ENCODE results near the gene STIM1. TPM values are rescaled to one million over a fixed set of nuclear protein-coding genes. Genes with fewer than 3 reads are reported as not detected.
"Not testable (repeated sequence)": the region's sequence is repeated elsewhere in the genome, so short reads cannot be mapped to it uniquely, and the experiment has no call there.

The STIM1 gene
- total and polyA plus RNA-seq, 2 experiments from 2014 or later = 16.1 to 60.0 TPM

- no peak overlapping the region for H3K27ac ChIP-seq
- H3K4me1 ChIP-seq (ENCODE audit: low read depth) = no peaks in the 10 kb centered on the region
- no peak overlapping the region for H3K4me3 ChIP-seq
- TF ChIP-seq, protein P1, sequence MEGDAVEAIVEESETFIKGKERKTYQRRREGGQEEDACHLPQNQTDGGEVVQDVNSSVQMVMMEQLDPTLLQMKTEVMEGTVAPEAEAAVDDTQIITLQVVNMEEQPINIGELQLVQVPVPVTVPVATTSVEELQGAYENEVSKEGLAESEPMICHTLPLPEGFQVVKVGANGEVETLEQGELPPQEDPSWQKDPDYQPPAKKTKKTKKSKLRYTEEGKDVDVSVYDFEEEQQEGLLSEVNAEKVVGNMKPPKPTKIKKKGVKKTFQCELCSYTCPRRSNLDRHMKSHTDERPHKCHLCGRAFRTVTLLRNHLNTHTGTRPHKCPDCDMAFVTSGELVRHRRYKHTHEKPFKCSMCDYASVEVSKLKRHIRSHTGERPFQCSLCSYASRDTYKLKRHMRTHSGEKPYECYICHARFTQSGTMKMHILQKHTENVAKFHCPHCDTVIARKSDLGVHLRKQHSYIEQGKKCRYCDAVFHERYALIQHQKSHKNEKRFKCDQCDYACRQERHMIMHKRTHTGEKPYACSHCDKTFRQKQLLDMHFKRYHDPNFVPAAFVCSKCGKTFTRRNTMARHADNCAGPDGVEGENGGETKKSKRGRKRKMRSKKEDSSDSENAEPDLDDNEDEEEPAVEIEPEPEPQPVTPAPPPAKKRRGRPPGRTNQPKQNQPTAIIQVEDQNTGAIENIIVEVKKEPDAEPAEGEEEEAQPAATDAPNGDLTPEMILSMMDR (IDR thresholded peaks at IDR 0.05; ENCODE audit: low read depth, low read length) = no peak
- peaks cover 12% of the 10 kb centered on the region for H3K36me3 ChIP-seq
- no peaks in the 10 kb centered on the region for H3K9me3 ChIP-seq (ENCODE audit: low read depth)
- H3K27me3 ChIP-seq = no peaks in the 10 kb centered on the region
- DNase-seq (ENCODE audit: low read depth in 1 of 2, low spot score in 1 of 2) = no peak
Measured at GRCh38 chr11:4115128-4115527, 259.7 kb downstream of the STIM1 start.

DNA sequence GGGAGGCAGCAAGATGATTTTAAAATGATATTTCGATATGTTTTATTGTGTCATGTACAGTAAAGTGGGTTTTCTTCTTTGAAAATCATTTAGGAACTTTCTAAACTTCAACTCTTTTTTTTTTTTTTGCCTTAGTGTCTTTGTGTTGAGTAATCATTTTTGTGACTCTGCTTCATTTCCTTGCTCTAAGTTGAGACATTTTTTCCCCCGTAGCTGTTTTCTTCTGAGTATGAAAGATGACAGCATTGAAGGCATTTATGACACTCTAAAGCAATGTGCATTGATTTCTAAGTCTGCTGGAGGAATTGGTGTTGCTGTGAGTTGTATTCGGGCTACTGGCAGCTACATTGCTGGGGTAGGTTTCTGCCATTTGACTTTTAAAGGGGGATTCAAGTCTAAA, 262.6 kb downstream of the STIM1 start:
- DNase-seq (ENCODE audit: low read depth in 1 of 2, low spot score in 1 of 2) = peak in 1 of 2 donors; percentile 48
- no peaks in the 10 kb centered on the region for H3K4me1 ChIP-seq (ENCODE audit: low read depth)
- TF ChIP-seq, protein P1 (IDR thresholded peaks at IDR 0.05; ENCODE audit: low read depth, low read length) = no peak
- no peaks in the 10 kb centered on the region for H3K27me3 ChIP-seq
- no peak overlapping the region for H3K27ac ChIP-seq
- no peaks in the 10 kb centered on the region for H3K9me3 ChIP-seq (ENCODE audit: low read depth)
- peaks cover 11% of the 10 kb centered on the region for H3K36me3 ChIP-seq
- H3K4me3 ChIP-seq = no peak overlapping the region

- Histone ChIP-seq H3K9me3 (ENCODE audit: low read depth) (no peaks in the 10 kb centered on the region), H3K27ac (no peak overlapping the region), H3K36me3 (peaks cover 16% of the 10 kb centered on the region), H3K4me1 (ENCODE audit: low read depth) (no peaks in the 10 kb centered on the region), H3K27me3 (no peaks in the 10 kb centered on the region), H3K4me3 (no peak overlapping the region)
- TF ChIP-seq, protein P1 (IDR thresholded peaks at IDR 0.05; ENCODE audit: low read depth, low read length) = no peak
- DNase-seq (ENCODE audit: low read depth in 1 of 2, low spot score in 1 of 2) = no peak
Measured at GRCh38 chr11:4123218-4123617, 267.8 kb downstream of the STIM1 start.

DNA sequence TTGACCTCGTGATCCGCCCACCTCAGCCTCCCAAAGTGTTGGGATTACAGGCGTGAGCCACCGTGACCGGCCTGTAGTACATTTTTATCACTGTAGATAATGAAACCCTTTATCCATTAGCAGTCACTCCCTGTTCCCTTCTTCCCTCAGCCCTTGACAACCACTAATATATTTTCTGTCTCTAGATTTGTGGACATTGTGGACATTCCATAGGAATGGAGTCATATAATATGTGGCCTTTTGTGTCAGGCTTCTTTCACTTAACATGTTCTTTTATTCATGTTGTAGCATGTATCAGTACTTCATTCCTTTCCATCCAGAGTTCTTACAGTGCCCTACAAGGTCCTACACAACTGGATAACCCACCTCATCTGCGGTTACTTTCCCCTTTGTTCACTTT, 269.7 kb downstream of the STIM1 start:
- H3K27me3 ChIP-seq = no peaks in the 10 kb centered on the region
- TF ChIP-seq, protein P1 (IDR thresholded peaks at IDR 0.05; ENCODE audit: low read depth, low read length) = no peak
- peaks cover 11% of the 10 kb centered on the region for H3K36me3 ChIP-seq
- H3K4me1 ChIP-seq (ENCODE audit: low read depth) = peaks cover 3% of the 10 kb centered on the region
- peak in 1 of 2 donors; percentile 25 for DNase-seq (ENCODE audit: low read depth in 1 of 2, low spot score in 1 of 2)
- no peak overlapping the region for H3K27ac ChIP-seq
- no peak overlapping the region for H3K4me3 ChIP-seq
- no peaks in the 10 kb centered on the region for H3K9me3 ChIP-seq (ENCODE audit: low read depth)

DNA sequence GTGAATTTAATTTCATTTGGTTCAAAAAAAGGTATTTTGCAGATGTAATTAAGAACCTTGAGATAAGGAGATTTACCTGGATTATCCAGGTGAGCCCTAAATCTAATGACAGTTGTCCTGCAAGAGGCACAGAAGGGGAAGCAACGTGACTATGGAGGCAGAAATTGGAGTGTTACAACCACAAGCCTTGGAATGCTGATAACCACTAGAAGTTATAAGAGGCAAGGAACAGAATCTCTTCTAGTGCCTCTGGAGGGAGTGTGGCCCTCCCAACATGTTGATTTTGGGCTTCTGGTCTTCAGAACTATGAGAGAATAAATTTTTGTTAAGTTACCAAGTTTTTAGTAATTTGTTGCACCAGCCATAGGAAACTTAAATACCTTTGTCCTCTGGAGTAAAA, 271.9 kb downstream of the STIM1 start:
- Histone ChIP-seq H3K27ac (no peak overlapping the region), H3K36me3 (peaks cover 11% of the 10 kb centered on the region), H3K9me3 (ENCODE audit: low read depth) (no peaks in the 10 kb centered on the region), H3K4me3 (no peak overlapping the region), H3K27me3 (no peaks in the 10 kb centered on the region), H3K4me1 (ENCODE audit: low read depth) (peaks cover 3% of the 10 kb centered on the region)
- DNase-seq (ENCODE audit: low read depth in 1 of 2, low spot score in 1 of 2) = no peak
- TF ChIP-seq, protein P1 (IDR thresholded peaks at IDR 0.05; ENCODE audit: low read depth, low read length) = no peak

- not testable (repeated sequence) for H3K27me3 ChIP-seq; H3K4me3 ChIP-seq; DNase-seq (ENCODE audit: low read depth in 1 of 2, low spot score in 1 of 2); H3K36me3 ChIP-seq; H3K4me1 ChIP-seq (ENCODE audit: low read depth); H3K9me3 ChIP-seq (ENCODE audit: low read depth); H3K27ac ChIP-seq
Measured at GRCh38 chr11:4130219-4130618, 274.8 kb downstream of the STIM1 start.

Measured in cardiac muscle cell (in vitro differentiated cells and primary cell).